GM21526 (cell line): ENCODE measurements around the gene LASP1.
A peak's percentile ranks its signal among the peaks of the same experiment; 100 is the strongest.

Experiments used
- ATAC-seq: cut with Tn5 transposase; IDR thresholded peaks from one replicate; pipeline ENCODE4 v1.9.1; 2021; ENCODE audit warnings: moderate library complexity; ENCODE audit not compliant: unreplicated experiment, low FRiP score

LASP1 gene

DNA sequence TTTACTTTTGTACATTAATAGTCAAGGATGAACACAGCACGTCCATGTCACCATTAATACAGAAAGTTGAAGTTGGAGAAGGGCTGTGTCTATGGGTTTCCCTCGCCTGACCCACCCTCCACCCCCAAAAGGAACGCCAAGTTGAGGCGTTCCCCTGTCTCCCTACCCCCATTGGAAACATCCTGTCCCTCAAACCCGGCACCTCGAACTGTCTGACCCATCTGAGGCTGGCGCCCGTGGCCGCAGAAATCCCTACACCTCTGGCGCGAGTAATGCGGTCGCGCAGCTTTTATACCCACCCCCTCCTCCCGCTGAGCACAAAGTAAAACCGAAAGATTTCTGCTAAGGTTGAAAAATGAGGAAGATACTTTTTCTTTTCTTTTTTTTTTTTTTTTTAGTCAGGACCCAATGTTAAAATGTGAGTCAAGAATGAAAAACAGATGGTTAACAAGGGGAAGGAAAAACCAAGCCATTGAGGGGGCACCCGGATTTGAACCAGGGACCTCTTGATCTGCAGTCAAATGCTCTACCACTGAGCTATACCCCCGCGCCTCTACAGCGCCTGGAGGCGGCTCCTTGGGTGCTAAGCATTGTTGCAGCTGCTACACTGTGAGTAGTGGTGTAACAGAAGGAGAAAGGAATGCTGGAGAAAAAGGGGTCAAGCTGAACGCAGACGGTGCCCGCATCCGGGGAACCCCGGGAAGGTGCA lies 887 bp upstream of the LASP1 start:
- ATAC-seq: peak; percentile 22

DNA sequence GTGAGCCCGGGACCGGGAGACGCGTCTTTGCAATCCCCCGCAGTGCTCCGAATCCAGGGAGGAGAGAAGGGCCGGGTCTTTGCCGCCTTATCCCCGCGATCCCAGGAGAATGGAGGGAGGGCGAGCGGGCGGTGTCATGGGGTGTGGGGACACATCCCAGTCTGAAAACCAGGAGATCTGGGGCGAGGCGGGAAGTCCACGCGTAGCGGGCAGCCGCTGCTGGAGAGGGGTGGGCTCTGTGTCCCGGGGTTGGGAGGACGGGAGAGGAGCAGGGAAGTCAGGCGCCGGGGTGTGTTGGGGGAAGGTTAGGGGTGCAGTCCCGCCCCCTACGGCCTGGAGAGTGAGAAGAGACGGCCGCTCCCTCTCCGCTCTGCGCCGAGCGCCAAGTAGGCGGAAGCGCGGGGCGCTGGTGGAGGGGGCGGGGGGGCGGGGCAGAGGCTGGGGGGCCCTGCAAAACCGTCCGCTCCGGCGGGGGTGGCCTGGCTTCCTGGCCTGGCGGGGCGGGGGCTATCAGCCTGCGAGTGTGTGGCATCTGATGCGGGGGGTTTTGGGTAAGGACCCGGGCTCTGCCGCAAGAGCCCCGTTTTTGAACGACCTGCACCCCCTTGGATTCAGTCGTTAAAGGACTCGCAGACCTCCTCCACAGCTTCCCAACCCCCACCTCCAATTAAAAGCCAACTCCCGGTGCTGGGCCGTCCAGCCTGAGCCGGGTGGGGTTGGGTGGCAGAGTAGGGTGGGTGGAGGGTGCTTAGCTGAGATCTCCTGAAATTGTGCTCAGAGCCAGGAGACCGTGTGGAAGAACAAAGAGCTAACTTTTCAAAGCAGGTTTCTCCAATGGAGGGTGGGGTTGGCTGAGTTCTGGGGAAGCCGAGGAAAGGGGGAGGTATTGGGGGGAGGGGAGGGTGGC lies 654 bp downstream of the LASP1 start:
- no peak for ATAC-seq

DNA sequence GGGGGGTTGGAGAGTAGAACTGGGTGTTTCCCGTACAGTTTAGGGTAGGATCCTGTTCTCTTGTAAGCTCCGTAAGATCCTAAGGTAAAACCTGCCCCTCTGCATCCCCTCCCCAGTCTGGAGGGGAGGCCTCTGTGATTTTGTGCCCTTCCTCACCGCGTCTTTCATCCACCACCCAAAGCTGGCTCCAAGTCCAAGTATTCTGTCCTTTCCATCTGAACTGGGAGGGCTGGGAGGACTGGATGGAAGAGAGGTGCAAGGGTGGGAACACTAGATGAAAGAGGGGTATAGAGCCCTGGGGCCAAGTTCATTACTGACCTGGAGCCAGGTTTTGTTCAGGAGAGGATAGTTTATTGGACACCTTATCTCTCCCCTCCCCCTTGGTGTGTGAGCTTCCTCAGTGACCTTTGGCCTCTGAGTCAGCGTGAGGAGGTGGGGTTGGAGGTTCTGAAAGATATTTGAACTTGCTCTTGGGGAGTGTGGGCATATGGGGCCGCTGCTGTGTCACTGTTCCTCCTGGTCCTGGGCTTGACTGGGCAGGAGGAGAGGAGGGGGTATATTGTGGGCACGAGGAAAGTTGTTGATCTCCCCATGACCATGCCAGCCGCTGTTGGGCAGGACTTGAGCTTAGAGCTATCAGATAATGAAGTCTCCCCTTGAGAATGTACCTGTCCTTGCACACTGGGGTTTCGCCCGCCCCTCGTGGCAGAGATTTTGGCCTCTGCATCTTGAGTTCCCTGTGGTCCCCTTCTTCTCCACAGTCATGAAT lies 1.6 kb downstream of the LASP1 start:
- no peak for ATAC-seq

DNA sequence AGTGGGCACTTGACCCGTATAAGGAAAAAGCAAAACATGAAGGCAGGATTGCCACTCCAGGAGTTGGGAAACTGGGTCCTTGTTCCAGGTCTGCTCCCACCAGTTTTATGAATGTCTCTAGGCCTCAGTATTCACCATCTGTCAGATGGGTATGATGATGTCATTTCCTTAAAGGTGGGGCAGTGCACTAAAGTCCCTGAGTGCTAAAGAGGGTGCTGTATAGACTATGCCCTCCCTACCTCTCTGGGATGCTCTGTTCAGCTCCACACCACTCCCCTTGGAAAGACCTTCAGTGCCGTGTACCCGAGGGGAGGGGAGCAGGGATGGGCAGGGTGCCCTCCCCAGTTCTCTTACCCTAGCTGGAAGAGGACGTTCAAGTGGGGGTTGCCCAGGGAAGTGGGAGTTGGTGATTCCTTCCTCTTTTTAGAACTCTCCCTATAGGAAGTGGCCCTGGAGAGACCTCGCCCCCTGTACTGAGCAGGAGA lies 2.2 kb downstream of the LASP1 start:
- ATAC-seq: no peak

DNA sequence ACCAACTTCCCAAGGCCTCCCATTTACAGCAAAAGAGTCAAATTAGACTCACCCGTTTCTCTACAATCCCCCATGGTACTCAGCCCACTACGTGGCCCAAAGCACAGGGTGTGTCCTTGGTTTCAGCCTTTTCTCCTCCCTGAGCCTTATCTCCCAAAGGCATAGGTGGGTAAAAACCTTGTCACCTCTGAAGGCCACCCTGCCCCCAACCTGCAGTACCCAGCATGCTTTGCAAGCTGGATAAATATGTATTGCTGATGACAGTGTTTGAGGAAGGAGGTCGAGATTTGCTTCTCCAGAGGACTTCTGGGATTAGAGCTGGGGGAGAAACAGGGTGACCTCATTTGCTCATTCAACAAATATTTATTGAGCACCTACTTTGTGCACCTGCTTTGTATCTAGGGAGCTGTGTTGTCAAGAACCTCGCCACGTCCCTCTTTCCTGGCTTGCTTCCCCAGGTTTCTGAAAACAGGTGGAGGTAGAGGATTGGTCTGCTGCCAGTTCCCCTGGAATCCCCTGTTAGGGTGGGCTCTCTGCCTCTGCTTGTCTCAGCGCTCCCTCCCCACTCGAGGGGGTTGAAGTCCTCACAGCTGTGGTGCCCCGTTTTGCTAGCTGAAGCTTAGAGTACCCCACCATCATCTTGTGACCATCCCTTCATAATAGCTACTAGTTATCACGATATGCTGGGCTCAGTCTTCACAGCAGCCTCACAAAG lies 3.0 kb downstream of the LASP1 start:
- ATAC-seq: no peak

DNA sequence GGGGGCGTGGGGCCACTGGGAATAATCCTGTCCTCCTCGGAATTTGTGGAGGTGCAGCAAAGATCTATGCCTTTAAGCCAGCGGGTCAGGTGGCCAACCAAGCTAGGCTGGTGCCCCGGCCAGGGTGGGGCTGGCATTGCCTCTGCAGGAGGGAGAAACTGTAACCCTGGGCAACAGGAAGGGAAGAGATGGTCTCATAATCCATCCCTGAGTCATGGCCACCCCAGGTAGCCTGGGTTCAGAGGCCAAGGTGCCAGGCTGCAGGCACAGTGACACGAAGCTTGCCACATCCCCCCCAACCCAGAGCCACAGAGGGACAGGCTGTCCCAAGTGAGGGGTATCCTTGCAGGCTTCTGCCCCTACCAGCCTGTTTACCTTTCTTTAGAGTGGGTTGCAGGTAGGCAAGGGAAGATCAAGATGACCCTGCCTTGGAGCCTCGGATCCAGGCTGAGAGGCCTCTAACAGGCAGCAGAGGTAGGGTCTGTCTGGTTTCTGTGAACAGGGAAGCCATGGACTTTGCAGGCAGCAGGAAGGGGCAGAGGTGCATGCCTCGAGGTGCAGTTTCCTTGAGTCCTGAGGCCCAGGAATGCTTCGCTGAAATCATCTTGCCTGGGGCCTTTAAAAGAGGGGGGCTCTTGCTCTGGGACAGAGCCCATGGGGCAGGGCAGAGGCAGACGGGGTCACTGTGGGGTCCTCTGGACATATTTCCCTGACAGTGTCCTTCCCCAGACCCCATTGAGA lies 4.0 kb downstream of the LASP1 start:
- no peak for ATAC-seq

DNA sequence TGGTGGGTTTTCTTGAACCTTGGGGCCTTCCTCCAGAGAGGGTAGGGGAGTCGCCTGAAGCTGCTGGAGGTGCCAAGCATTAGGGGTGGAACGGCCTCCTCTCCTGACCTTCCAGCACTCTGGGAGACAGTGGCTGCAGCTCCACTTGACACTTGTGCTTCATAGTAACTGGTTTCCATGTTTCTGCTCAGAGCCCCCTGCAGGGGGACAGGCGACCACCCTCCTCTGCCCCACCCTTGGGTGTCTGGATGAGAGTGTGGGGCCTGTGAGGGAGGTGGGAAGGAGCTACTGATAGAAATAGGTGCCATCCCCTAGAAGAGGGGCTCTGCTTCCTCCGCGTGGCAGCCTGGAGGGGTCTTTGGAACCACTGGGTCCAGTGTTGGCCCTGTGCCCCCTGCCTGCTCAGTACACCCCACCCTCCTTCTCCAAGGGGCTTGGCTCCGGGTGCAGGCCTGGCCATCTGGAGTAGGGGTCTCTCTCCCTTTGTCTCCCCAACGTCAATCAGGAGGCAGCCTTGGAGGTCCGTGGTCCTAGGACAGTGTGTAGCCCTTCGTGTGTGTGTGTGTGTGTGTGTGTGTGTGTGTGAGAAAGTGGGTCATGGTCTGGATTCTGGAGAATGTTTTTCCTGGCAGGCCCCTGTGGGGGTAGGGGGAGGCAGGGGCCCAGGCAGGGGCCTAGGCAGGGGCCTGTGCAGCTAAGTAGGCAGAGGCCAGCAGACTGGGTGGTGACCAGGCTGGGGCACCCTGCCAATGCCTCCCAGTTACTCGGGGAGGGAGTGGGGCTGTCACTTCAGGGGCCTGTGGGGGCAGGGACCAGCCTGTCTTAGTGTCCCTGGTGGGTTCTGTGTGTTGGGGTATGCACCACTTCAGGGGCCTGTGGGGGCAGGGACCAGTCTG lies 4.9 kb downstream of the LASP1 start:
- no peak for ATAC-seq

DNA sequence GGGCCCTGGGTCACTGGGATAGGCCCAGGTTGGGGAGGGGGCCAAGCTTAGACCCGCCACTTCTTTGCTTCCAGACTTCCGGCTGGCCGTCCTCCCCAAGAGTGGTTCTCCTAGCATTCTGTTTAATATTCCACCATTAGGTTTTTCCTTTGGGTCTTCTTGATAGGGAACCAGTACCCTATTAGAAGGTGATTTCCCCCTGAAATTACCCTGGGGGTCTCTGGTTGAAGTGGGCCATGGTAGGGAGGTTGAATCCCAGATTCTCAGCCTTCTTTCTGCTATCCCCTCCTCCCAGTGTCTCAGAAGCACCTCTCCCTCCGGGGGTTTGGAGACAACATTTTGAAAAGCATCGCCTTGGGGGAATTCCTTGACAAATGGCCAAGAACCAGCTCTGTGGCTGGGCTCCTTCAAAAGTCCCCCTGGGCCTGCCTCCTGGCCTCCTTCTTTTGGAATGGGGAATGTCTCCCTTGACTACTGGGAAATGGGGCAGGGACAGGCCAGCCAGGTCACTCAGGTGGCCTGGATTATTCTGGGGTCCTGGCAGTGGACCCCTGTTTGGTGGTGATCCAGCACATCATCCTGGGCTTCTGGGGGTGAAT lies 5.7 kb downstream of the LASP1 start:
- no peak for ATAC-seq

DNA sequence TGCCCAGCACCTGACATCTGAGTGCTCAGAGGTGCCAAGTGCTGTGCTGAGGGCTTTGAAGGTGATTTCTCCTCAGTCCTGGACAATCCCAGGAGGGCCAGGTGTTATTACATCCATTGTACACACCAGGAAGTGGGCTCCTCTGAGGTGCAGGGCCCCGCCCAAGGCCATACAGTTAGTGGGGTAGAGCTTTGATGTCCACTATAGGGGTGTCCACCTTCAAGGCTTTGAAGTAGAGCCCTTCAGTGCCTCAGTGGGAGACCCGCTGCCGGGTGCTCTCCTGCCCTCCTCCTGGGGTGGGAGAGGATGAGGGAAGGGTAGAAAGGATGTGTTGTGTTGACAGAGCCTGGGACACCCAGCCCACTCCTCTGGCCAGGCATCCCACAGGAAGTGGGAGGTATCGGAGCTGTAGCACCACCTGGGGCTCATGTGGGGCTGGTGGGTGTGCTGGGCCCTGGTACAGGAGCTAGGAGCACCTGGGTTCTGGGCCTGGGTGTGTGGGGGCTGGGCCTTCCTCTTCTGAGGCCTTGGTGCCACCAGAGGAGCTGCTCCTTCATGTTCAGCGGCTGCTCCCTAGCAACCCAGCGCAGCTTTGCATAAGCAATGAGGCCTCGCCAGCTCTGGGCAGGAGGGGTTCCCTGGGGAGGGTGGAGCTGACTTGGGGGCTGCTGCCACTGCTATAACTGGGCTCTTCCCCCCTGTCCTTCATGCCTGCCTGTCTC lies 7.4 kb downstream of the LASP1 start:
- ATAC-seq: no peak

DNA sequence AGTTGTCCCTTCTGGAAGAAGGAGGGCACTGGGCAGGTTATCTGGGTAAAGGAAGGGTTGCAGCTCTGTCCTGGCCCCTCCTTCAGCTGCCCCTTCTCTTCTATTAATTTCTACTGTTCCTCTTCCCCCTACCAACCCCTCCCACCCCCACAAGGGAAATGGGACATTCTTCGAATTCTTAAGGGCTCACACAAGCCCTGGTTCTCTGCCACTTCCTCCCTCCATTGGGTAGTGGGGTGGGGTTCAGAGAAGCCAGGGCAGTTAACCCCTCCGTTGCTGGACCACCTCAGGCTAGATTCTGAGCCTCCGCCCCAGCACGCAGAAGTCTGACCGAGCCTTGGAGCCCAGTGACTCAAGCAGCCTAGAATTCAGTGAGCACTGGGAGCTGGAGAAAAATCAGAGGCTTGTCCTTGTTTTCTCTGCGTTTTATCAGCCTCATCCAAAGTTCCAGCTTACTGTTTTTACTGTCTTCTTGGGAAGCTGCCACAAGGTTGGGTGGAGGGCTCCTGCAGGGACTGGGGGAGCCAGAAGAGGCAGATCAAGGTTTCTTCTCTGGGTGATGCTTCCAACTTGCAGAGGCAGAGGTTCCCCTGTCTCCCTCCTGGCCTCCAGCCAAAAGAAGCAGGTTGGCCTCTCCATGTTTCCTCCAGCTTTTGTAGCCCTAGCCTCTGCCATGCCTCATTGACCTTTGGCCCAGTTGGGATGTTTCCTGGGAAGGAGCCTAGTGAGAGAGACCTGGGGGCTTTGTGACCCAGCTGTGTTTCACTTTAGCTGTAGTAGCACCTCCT lies 10.2 kb downstream of the LASP1 start:
- ATAC-seq: no peak

DNA sequence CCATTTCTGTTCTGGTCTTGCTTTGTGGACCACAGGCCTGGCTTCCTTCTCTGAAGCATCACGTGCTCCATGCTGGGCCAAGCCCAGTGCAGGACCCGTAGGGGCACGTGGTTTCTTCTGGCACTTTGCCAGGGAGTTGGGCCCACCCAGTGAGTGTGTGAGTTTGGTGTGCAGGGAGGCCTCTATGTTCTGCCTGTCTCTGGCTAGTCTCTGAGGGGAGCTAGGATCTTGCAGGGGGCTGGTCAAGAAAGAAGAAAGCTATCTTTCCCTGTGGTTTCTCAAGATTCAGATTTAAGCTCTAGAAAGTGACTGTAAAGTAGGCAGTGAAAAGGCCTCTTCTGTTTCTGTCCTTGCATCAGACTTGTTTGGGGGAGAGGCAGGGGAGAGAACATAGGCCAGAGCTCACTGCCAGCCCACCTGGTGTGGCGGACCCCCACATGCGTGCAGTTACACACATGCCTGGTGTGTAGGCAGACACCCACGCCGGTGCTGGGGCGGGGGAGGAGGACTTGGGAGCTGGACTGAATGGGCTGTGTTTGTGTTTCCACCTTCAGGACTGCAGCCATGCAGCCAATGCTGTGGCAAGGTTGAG lies 11.8 kb downstream of the LASP1 start:
- no peak for ATAC-seq

DNA sequence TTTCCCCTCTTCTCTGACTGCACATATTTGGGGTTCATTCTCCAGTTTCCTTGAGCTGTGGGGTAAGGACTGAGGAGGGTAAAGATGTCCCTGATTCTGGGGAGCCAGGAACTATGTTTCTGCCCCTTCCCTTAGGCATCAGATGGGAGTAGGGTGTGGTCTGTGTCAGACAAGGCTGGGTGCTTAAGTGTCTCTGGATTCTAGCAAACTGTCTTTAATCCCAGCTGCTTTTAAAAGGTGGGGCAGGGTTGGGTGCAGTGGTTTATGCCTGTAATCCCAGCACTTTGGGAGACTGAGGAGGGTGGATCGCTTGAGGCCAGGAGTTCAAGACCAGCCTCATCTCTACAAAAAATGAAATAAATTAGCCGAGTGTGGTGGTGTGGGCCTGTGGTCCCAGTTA lies 13.0 kb downstream of the LASP1 start:
- no peak for ATAC-seq

DNA sequence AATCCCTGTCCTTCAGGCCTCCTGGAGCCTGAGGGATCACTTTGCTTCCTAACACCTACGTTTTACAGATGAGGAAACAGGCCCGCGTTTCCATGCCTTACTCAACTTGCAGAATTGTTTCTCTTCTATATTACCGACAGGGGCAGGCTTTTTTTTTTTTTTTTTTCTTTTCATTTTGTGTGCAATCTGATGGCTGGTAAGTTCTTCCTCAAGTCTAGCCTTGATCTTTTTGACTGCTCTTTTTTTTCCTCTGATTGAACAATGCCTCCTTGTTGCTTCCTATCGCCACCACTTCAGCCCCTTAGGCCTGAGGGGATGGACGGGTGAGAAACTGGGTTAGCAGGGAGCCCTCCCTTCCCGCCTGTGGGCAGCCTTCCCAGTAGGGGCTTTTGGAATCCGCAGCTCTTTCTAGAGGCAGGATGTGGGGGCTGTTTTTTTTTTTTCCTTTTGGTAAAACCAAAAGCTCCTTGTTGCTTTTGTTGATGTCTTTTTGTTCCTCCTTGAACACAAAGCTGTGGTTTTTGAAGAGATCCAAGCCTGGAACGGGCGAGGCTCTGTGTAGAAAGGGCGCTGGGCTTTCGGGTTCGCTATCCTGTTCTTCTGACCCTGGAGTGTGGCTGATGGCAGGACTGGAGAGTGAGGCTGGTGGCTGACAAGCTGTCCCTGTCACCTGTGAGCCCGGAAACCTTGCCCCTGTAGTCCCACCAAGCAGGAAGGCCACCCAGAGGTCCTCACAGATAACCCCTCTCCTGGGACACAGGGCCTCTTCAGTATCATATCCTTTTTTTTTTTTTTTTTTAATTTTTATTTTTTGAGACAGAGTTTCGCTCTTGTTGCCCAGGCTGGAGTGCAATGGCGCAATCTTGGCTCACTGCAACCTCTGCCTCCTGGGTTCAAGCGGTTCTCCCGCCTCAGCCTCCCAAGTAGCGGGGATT lies 14.0 kb downstream of the LASP1 start:
- no peak for ATAC-seq

DNA sequence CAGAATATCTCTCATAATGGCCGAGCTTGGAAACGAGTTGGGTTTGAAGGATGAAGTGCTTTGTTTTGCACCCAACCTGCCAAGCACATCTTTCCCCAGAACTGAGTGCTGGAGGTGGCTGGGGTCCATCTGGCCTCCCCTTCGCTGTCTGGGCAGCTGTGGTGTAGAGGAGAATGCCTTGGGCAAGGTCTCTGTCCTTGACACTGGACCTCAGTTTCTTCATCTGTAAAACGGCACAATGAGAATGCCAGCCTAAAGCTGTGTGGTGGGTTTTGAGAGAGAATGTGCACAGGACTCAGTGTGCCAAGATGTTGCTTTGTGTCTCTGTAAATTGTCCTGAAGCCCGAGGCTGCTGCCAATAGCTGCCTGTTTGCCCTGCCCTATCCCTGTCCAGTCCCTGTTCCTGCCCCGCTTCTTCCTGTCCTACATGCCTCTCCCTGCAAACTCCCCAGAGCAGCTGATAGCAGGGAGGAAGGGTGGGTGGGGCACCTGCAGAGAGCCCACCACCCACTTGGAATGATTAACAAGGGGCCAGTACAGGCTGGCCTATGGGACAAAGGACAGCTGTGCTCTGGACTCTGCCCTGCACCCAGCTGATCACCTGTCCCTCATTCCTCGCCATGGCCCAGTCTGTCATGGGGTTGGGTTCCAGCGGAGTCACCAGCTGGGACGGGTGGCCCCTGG lies 15.3 kb downstream of the LASP1 start:
- ATAC-seq: no peak
